Suprapubic skin (tissue), 4 donors: Measurements from ENCODE around the gene ZNF468. TPM values are rescaled to one million over a fixed set of nuclear protein-coding genes. Genes with fewer than 3 reads are reported as not detected.
"Not testable (repeated sequence)": the region's sequence is repeated elsewhere in the genome, so short reads cannot be mapped to it uniquely, and the experiment has no call there.

Source experiments
- DNase-seq, 2 donors: peaks; one replicate each; pipeline ENCODE4 v3.0.0-alpha.2; 2019; ENCODE audit warnings: low spot score in 2 of 2
- H3K27ac ChIP-seq: fragments of 200-600 bp; sonication (generic); one replicate; pipeline ENCODE4 v1.5.1; 2019
- H3K27me3 ChIP-seq: fragments of 200-600 bp; sonication (generic); one replicate; pipeline ENCODE4 v1.5.1; 2019
- H3K36me3 ChIP-seq: fragments of 200-600 bp; sonication (generic); one replicate; pipeline ENCODE4 v1.5.1; 2019
- H3K4me1 ChIP-seq: fragments of 200-600 bp; sonication (generic); one replicate; pipeline ENCODE4 v1.5.1; 2019
- H3K4me3 ChIP-seq: fragments of 200-600 bp; sonication (generic); one replicate; pipeline ENCODE4 v1.5.1; 2019; ENCODE audit warnings: mild to moderate bottlenecking
- H3K9me3 ChIP-seq: fragments of 200-600 bp; sonication (generic); one replicate; pipeline ENCODE4 v1.5.1; 2019
- EP300 ChIP-seq: sonication (generic); formaldehyde crosslinking; IDR thresholded peaks from one replicate; pipeline ENCODE4 v1.6.1; 2017; ENCODE audit warnings: antibody characterized with exemption
- POLR2A ChIP-seq, 2 donors: fragments of 450-650 bp; IDR thresholded peaks; one replicate each; pipeline ENCODE4 v1.6.1; 2017; ENCODE audit warnings: antibody characterized with exemption in 2 of 2, mild to moderate bottlenecking in 2 of 2, moderate library complexity in 2 of 2
- POLR2AphosphoS5 ChIP-seq, 3 donors: sonication (generic); formaldehyde crosslinking; IDR thresholded peaks; one replicate each; pipeline ENCODE4 v1.6.1; 2017; ENCODE audit warnings: antibody characterized with exemption in 3 of 3
- WGBS: methylation state at CpG from one replicate; pipeline ENCODE4 v1.1.5; 2018; 5-methylcytosine and 5-hydroxymethylcytosine counted together
- total RNA-seq, 4 donors: library from RNA; depleted of rRNA; stranded (reverse); fragments of >200 nt; gene quantifications; one replicate each; pipeline ENCODE4 v1.1.0, GENCODE V29; 2016
- TF ChIP-seq, protein P1 (sequence below), 2 donors: fragments of 200-600 bp in 1 of 2; fragments of 450-650 bp in 1 of 2; sonication (generic) in 1 of 2; IDR thresholded peaks; one replicate each; pipeline ENCODE4 v1.5.1; 2016 to 2019; ENCODE audit warnings: antibody characterized with exemption in 2 of 2, mild to moderate bottlenecking in 1 of 2, moderate library complexity in 1 of 2

Gene ZNF468
- total RNA-seq, 4 donors from 2014 or later = 11.9 to 18.7 (median 17.9) TPM

- no peak overlapping the region for H3K27ac ChIP-seq
- WGBS = 97% methylated on average over 31 of the region's 32 CpGs
- no peaks in the 10 kb centered on the region for H3K27me3 ChIP-seq
- DNase-seq = no peak
- peaks cover 59% of the 10 kb centered on the region for H3K36me3 ChIP-seq
- H3K4me1 ChIP-seq = no peaks in the 10 kb centered on the region
- H3K9me3 ChIP-seq = no peaks in the 10 kb centered on the region
- no peak overlapping the region for H3K4me3 ChIP-seq
- TF ChIP-seq, protein P1, sequence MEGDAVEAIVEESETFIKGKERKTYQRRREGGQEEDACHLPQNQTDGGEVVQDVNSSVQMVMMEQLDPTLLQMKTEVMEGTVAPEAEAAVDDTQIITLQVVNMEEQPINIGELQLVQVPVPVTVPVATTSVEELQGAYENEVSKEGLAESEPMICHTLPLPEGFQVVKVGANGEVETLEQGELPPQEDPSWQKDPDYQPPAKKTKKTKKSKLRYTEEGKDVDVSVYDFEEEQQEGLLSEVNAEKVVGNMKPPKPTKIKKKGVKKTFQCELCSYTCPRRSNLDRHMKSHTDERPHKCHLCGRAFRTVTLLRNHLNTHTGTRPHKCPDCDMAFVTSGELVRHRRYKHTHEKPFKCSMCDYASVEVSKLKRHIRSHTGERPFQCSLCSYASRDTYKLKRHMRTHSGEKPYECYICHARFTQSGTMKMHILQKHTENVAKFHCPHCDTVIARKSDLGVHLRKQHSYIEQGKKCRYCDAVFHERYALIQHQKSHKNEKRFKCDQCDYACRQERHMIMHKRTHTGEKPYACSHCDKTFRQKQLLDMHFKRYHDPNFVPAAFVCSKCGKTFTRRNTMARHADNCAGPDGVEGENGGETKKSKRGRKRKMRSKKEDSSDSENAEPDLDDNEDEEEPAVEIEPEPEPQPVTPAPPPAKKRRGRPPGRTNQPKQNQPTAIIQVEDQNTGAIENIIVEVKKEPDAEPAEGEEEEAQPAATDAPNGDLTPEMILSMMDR (IDR thresholded peaks at IDR 0.05) = no peak
- TF ChIP-seq POLR2A (IDR thresholded peaks at IDR 0.05) (no peak), EP300 (no peak), POLR2AphosphoS5 (IDR thresholded peaks at IDR 0.05) (no peak)
Measured at GRCh38 chr19:52809801-52810200, 47.6 kb downstream of the ZNF468 start.

DNA sequence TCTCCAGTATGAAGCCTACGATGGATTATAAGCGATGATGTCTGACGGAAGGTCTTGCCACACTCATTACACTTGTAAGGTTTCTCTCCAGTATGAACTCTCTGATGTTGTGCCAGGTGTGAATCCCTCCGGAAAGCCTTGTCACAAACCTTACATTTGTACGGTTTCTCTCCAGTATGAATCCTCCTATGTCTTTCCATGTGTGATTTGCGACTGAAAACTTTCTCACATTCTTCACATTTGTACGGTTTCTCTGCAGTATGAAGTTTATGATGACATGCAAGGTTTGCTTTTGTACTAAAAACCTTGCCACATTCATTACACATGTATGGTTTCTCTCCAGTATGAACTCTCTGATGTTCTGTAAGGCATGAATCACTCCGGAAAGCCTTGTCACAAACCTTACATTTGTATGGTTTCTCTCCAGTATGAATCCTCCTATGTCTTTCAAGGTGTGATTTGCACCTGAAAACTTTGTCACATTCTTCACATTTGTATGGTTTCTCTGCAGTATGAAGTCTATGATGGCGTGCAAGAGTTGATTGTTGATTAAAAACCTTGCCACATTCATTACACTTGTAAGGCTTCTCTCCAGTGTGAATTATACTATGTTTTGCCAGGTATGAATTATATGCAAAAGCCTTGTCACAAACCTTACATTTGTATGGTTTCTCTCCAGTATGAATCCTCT lies 57.3 kb downstream of the ZNF468 start:
- peaks cover 42% of the 10 kb centered on the region for H3K9me3 ChIP-seq
- H3K4me3 ChIP-seq, H3K4me1 ChIP-seq, DNase-seq, H3K27me3 ChIP-seq, H3K27ac ChIP-seq: not testable (repeated sequence)
- WGBS = 93% methylated on average over 9 of the region's 9 CpGs
- peaks cover 54% of the 10 kb centered on the region for H3K36me3 ChIP-seq

DNA sequence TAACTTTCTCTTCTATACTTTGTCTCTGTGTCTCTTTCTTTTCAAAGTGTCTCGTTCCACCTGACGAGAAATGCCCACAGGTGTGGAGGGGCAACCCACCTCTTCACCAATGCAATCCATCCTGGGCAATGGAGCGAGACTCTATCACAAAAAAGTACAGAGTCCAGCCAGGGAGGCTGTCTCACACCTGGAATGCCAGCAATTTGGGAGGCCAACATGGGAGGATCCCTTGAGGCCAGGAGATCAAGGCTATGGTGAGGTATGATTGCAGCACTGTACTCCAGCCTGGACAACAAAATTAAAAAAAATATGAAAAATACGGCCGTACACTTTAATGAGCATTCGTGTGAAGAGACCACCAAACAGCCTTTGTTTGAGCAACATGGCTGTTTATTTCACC lies 68.0 kb downstream of the ZNF468 start:
- no peak for TF ChIP-seq POLR2AphosphoS5 (IDR thresholded peaks at IDR 0.05)
- TF ChIP-seq EP300 = no peak
- TF ChIP-seq, protein P1 (IDR thresholded peaks at IDR 0.05) = no peak
- no peak for TF ChIP-seq POLR2A (IDR thresholded peaks at IDR 0.05)
- no peak for DNase-seq
- WGBS = 94% methylated on average over 6 of the region's 6 CpGs

More for the DNA sequence above, 68.0 kb downstream of the ZNF468 start:
- Histone ChIP-seq H3K9me3 (peaks cover 6% of the 10 kb centered on the region), H3K36me3 (no peaks in the 10 kb centered on the region), H3K27me3 (no peaks in the 10 kb centered on the region), H3K4me3 (no peak overlapping the region), H3K27ac (no peak overlapping the region), H3K4me1 (peaks cover 16% of the 10 kb centered on the region)

Other genes with a start within 250 kb of the ZNF468 start
- 10 to 100 TPM; 21.3 to 92.9 (median 41.4) TPM for gene ZNF83, start 219.3 kb downstream of the ZNF468 start, total RNA-seq
- gene ZNF611, start 122.6 kb downstream of the ZNF468 start, total RNA-seq = 10 to 100 TPM in 2 of 4 donors, 1 to 10 TPM in 2; 6.2 to 13.5 (median 9.4) TPM
- gene ZNF600, start 70.8 kb downstream of the ZNF468 start, total RNA-seq = 10 to 100 TPM in 2 of 4 donors, 1 to 10 TPM in 2; 8.1 to 30.0 (median 10.9) TPM
- 10 to 100 TPM; 10.0 to 16.7 (median 14.9) TPM for gene ZNF28, start 36.0 kb downstream of the ZNF468 start, total RNA-seq
- 10 to 100 TPM in 2 of 4 donors, 1 to 10 TPM in 2; 5.3 to 29.3 (median 11.3) TPM for gene ZNF320, start 40.0 kb upstream of the ZNF468 start, total RNA-seq
- 1 to 10 TPM; 3.5 to 5.3 (median 4.5) TPM for gene ZNF888, start 65.8 kb upstream of the ZNF468 start, total RNA-seq
- 10 to 100 TPM in 2 of 4 donors, 1 to 10 TPM in 2; 6.8 to 14.5 (median 9.2) TPM for gene ZNF816, start 105.3 kb upstream of the ZNF468 start, total RNA-seq
- gene ERVV-1, start 156.3 kb upstream of the ZNF468 start, total RNA-seq = not detected
- gene ERVV-2, start 187.1 kb upstream of the ZNF468 start, total RNA-seq = not detected
- 10 to 100 TPM; 15.2 to 98.3 (median 27.2) TPM for gene ZNF160, start 245.8 kb upstream of the ZNF468 start, total RNA-seq